IPS-18c (cell line): Measurements from ENCODE around the gene PANK4.

Experiments used
- H3K4me3 ChIP-seq: 2 replicates; pipeline ENCODE4 v1.7.0; 2013; ENCODE audit warnings: low read depth, mild to moderate bottlenecking, low read length, moderate library complexity; ENCODE audit not compliant: insufficient read depth
- H3K9me3 ChIP-seq: one replicate; pipeline ENCODE4 v1.6.1; 2013; ENCODE audit warnings: mild to moderate bottlenecking, low read length, moderate library complexity; ENCODE audit not compliant: control insufficient read depth, insufficient read depth

The PANK4 gene

DNA sequence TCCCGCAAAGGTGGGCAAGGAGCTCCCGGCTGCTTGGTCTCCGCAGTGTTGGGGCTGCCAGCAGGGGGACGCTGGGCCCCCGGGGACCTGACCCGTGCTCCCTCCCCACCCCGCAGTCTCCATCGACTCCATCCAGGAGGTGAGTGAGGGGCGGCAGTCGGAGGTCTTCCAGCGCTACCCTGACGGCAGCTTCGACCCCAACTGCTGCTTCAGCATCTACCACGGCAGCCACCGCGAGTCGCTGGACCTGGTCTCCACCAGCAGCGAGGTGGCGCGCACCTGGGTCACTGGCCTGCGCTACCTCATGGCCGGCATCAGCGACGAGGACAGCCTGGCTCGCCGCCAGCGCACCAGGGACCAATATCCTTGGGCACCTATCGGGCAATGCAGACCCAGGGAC is 46.8 kb downstream of the PANK4 start:
- H3K9me3 ChIP-seq = no peaks in the 10 kb centered on the region

DNA sequence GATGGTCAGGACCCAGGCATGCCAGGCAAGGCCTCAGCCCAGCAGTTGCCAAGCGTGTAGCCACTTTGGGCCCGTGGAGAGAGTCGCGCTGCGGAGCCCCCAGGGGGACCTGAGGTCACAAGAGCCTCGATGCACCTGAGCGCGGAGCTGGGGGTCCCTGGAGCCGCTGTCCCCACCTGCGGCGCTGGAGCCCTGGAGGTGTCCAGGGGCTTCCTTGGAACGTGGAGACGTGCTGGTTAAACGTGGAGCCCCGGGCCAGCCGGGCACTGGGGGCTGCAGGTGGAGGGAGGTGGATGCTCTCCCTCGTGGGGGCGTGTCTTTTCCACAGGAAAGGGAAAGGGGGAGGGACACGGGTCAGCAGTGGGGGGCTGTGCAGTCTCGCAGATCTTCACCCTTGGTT is 47.2 kb downstream of the PANK4 start:
- Histone ChIP-seq H3K4me3 (no peak overlapping the region), H3K9me3 (no peaks in the 10 kb centered on the region)

More for the DNA sequence above, 46.8 kb downstream of the PANK4 start:
- no peak overlapping the region for H3K4me3 ChIP-seq

DNA sequence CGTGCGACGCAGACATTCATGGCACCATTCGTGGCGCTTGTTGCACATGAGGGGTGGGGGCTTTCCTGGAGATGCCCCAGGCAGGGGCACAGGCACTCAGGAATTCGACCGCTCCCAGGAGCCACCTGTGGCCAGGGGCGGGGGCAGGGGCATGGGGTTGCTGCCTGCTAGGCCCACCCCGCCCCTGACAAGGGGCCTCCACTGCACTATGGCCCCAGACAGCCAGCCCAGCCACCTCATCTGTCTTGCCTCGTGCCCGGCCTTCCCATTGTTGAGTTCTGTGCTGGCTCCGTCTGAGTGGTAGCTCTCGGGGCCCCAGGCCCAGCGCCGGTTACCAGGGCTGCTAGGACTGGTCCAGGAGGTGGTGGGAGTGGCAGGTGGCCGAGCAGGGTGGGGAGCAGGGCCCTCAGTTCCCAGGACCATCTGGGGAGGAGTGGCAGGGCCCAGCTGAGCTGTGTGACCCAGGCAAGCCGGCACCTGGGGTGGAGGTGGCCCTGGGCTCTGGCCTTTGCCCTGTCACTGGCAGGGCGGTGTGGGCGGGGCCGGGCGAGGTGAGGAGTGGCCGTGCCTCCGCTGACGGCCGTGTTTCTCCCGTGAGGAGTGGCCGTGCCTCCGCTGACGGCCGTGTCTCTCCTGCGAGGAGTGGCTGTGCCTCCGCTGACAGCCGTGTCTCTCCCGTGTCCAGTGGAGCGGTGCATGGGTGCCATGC is 48.5 kb downstream of the PANK4 start:
- Histone ChIP-seq H3K4me3 (no peak overlapping the region), H3K9me3 (no peaks in the 10 kb centered on the region)

DNA sequence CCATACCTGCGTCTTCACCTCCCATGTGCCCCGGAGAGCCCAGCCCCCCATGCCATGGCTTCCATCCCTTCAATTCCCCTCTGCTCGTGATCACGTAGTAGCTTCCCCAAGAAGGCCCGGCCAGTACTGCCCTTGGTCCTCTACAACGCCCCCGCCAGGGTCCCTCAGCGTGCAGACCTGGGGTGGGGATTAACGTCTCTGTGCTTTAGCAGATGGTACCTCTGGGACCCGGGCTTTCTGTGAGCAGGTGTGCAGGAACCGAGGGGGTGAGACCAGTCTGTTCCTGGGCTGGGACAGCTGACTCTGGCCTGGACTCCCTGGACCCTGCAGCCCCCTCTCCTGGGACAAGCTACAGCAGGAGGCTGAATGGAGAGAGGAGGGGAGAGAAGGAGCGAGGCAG is 49.1 kb downstream of the PANK4 start:
- Histone ChIP-seq H3K9me3 (no peaks in the 10 kb centered on the region), H3K4me3 (no peak overlapping the region)

DNA sequence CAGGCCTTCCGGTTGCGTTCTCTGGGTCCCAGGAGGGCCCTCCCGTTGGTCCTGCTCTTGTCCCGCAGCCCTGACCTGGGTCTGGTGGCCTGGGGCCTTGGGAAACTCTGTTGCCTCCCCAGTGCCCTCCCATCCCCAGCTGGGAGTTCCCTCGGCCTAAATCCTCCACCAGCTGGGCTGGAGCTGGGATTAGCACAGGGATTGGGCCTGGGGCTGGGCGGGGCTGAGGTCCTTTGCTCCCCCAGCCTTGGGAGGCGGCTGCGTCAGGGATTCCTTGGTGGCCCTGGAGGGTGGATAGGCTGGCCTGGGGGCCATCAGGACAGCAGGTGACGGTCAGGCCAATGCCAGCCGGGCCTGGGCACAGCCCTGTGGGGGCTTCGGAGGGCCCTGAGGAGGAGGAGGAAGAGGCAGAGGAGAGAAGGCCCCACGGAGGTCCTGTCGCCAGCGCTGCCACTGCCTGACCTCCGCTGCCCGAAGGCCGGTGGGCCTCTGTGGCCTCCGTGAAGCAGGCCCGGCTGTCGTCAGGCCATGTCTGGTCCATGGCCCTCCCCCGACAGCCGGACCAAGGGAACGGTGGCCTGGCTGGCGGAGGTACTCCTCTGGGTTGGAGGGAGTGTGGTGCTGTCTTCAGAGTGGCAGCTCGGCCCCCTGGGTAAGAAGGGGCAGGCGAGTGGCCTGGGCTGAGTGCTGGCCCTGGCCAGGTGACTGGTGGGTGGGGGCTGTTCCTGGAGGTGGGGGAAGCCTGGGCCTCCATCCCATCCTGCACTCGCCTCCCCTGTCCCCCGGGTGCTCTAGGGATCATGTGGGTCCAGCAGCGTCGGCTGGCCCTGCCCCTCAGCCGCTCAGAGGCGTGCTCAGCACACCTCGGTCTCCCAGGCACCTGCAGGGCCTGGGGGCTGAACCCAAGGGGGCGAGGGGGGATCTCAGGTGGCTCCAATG is 50.1 kb downstream of the PANK4 start, which contains the start of gene PLCH2:
PLCH2 (plus strand) TSS at position 229 of the 939 bp plus-strand sequence; CDS start at position 529, 300 bp downstream.
- Histone ChIP-seq H3K9me3 (no peaks in the 10 kb centered on the region), H3K4me3 (no peak within 1 kb of the TSS)

DNA sequence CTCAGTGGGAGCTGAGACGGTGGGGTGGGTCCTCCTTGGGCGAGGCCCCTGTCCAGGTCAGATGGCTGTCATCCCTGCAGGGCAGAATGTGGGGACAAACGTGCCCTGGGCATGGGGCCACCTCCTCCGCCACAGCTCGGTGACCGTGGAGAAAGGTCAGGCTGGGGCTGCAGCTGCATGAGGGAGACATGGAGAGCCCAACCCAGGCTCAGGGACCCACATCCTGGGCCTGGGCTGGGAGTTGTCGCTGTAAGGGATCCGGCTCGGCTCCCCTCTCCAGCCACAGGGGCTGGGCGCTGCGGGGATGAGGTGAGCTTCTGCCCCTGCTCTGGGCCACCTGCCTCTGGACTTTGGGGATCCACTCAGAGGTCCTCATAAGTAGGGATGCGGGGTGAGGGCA is 50.8 kb downstream of the PANK4 start:
- Histone ChIP-seq H3K4me3 (no peak overlapping the region), H3K9me3 (no peaks in the 10 kb centered on the region)

DNA sequence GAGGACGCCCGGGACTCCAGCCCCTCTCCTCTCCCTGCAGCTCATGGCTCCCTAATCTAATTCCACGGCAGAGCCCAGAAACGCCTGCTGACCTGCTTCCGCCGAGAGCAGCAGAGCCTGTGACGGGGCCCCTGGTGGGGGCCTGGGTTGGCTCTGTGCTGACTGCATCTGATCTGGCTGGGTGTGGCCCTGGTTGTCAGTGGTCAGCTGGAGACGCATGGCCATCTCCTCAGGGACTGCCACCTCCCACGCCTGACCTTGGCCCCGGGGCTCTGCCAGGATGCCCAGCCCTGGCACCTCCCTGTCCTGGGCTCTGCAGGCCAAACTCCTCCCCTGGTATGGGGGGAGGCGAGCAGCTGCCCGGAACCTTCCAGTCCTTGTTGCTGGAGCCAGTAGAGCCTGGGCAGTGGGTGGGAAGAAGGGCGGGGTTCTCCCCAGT is 51.4 kb downstream of the PANK4 start:
- H3K4me3 ChIP-seq = no peak overlapping the region
- H3K9me3 ChIP-seq = no peaks in the 10 kb centered on the region

DNA sequence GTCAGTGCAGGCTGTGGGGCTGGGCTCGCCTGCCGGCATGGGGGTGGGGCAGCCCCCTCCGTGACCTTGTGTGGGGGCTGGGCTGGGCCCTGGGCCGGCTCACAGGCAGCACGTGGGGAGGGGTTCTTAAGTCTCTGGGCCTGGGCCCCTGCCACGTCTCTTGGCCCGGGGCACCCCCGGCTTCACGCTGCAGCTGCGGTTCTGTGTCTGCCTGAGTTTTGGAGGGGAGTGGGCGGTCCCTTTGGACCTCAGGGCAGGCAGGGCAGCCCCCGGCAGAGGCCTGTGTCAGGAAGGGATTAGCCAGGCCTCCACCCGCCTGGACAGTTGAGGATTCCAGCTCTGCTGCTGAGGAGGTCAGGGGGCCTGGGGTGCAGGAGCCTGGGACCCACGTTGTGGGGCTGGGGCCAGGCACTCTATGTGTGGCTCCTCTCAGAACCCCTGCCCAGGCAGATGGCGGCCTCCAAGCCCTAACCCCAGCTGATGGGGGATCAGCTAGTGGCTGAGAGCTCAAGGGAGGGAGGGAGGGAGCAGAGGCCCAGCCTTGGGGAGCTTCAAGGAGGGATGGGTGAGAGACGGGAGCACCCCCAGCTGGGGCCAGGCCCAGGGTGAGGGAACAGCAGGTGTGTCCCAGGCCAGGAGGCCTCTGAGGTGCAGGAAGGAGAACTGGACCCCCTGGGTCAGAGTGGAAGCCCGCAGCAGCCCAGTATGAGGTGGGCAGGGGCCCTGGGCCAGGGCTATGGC is 52.1 kb downstream of the PANK4 start:
- Histone ChIP-seq H3K4me3 (no peak overlapping the region), H3K9me3 (no peaks in the 10 kb centered on the region)

DNA sequence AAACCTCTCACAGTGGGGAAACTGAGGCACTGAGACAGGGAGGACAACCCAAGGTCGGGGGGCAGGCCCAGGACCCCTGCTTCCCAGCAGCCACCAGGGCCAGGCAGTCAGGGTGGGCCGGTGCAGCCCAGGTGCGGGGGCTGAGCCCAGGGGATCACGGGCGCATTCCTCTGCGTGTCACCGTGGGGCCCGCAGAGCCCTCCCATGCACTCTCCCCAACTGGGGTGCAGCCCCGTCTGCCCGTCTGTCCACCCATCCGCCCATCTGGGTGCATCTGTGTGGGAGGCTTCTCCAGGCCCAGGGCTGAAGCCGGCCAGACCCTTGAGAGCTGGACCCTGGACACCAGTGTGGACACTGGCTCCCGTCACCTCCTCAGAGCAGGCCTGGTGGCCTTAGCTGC is 53.2 kb downstream of the PANK4 start:
- Histone ChIP-seq H3K9me3 (peaks cover 3% of the 10 kb centered on the region), H3K4me3 (no peak overlapping the region)

DNA sequence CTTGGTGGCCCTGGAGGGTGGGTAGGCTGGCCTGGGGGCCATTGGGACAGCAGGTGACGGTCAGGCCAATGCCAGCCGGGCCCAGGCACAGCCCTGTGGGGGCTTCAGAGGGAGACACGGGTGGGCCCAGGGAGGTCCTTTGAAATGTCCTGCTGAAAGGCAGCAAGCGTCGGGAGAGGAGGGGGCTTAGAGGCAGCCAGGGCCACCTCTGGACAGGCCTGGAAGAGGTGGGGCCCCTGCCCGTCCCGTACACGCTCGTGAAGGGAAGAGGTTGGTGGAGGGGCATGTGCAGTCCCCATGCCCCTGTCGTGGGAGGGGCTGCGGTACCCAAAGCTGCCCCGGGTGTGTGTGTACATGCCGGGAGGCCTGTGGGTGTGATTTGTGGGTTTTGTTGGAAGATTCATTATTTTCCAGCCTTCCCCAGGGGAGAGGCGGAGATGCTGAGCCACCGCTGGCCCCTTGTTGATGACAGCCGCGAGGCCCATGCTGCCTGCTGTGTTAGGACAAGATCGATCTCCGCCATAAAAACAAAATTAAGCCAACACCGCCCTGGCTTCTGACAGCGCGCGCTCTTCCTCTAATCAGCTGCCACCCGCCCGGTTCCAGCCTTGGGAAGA is 53.7 kb downstream of the PANK4 start:
- peaks cover 3% of the 10 kb centered on the region for H3K9me3 ChIP-seq
- no peak overlapping the region for H3K4me3 ChIP-seq

DNA sequence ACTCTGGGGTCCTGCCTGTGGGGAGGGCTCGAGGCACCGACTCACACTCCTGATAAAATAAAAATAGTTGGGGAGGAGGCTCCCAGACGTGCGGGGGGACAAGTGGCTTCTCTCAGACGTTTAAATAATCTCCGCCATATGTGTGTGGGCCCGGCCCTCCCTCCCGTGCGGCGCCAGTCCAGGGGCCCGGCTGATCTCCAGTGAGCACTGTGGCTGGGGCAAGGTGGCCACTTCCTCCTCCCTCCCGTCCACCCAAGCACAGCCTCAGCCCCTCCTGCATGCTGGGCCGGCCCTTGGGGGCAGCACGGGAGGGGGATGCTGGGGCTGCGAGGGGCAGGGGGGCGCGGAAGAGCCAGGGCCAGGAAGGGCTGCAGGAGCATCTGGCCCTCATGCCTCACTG is 54.3 kb downstream of the PANK4 start:
- no peak overlapping the region for H3K4me3 ChIP-seq
- peaks cover 3% of the 10 kb centered on the region for H3K9me3 ChIP-seq

DNA sequence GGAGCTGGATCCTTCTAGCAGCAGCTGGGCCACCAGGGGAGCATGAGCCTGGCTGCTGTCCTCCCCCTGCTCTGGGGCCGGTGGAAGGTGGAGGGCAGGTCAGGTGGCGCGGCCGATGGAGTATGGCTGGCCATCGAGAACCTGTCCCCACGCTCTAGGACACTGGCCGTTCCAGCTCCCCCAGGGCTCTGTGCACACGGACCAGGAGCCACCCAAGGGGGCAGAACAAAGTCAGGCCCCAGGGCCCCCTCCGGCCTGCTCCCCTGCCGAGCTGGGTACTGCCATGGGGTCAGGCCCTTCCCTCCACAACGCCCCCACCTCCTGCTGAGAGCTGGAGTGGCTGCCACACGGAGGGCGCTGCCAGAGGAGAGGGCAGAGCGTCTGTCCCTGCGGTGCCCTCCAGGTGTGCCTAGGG is 54.8 kb downstream of the PANK4 start:
- Histone ChIP-seq H3K4me3 (no peak overlapping the region), H3K9me3 (peaks cover 3% of the 10 kb centered on the region)

DNA sequence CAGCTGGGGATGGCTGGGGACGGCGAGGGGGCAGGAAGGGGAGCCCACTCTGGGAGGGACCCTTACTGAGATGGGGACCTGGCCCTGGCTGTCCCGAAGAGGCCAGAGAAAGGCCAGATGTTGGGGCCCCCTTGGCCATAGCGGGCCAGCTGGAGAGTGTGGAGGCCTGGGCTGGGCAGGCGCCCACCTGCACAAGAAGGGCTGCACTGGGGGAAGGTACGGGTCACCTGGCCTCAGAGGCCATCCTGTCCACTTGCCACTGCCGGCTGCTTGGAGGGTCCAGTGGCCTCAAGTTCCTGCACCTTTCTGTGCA is 55.3 kb downstream of the PANK4 start:
- no peak overlapping the region for H3K4me3 ChIP-seq

DNA sequence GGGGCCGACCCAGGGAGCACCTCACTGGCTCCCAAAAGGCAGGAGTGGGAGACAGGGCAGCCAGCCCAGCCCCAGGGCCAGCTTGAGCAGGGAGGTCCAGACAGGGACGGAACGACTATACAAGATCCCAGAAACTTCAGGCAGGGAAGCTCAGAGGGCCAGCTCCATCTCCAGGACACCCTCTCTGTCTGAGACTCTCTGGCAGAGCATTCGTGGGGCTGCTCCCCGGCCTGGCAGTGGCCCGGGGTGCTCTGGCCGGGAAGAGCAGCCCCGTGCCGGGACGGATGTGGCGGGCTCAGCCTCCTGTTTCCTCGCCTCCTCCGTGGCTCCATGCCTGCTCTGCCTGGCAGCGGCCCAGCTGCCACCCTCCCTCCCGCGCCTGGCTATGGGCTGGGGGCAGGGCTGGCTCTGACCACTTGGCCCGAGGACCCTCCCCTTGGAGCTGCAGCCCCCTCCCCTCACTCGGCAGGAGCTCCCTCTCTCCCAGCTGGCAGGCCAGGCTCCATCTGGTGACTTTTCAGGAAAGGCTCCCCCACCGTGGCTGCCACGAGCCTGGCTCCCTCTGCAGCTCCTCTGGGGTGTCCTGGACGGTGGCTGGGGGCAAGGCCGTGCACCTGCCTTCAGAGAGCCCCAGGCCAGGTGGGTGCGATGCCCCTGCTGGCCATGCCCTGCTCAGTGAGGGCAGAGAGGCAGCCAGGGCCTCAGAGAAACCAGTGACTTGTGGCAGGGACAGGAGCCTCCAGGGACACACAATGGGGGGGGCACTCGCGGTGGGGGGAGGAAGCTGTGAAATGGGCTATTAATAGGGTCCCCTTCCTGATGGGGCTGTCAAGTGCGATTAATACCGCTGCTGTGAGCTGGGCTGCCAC is 55.9 kb downstream of the PANK4 start:
- Histone ChIP-seq H3K4me3 (no peak overlapping the region), H3K9me3 (peaks cover 3% of the 10 kb centered on the region)

More for the DNA sequence above, 55.3 kb downstream of the PANK4 start:
- H3K9me3 ChIP-seq = peaks cover 3% of the 10 kb centered on the region

DNA sequence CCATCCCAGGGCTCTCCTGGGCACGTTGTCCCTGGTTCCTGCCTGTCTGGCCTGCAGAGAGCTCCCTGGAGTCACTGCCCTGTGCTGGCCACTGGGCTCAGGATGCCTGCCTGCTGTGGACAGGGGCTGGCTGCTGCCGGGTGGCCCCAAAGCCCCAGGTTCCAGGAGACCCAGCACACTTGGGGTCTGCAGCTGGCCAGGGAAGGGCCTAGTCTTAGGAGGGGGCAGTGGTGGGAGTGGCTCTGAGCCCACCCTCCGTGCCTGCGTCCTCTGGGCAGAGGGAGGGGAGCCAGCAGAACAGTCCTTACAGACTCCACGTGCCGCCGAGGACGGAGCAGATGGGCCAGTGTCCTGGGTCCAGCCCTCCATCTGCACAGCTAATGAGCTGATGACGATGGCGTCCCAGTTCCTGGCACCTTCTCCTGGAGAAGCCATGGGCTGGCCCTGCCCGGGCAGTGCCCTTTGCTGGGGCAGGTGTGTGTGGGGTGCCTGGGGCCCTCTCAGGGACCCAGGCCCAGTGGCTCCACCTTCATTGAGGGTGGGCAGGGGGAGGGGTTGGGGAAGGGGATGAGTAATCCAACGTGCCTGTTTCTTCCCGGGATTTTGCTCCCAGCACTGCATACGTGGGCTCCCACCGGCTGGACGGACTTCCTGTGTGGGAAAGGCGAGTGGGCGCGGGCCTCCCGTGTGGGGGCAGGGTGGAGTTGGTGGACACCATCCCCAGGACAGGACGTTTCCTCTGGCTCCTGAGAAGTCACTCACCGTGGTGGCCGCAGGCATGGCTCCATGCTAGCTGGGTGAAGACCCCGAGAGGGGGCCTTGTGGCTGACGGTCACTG is 57.1 kb downstream of the PANK4 start:
- H3K4me3 ChIP-seq = no peak overlapping the region
- H3K9me3 ChIP-seq = peaks cover 3% of the 10 kb centered on the region

DNA sequence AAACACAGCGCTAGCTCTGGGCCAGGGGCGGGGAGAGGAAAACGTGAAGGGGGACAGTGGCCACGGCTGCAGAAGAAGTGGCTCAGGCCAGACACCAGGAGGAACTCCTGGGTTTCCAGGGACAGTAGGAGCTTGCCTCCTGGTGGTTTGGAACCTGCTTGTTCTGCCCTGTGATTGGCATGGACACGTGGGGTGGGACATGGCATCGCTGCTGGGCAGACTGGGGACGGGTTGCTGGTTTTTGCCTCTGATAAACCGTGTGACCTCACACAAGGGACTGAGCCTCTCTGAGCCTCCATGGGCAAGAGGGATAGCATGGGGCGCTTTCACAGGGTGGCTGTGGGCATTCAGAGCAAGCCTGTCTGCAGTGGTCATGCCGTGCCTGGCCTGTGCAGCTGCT is 57.9 kb downstream of the PANK4 start:
- peaks cover 3% of the 10 kb centered on the region for H3K9me3 ChIP-seq
- no peak overlapping the region for H3K4me3 ChIP-seq
